Breast epithelium (tissue), 4 donors: ENCODE measurements around the gene KAT5. TPM values are rescaled to one million over a fixed set of nuclear protein-coding genes. Genes with fewer than 3 reads are reported as not detected.
"Not testable (repeated sequence)": the region's sequence is repeated elsewhere in the genome, so short reads cannot be mapped to it uniquely, and the experiment has no call there.

Experiments
- DNase-seq, 2 donors: peaks; one replicate each; pipeline ENCODE4 v3.0.0-alpha.2; 2019; ENCODE audit warnings: low spot score in 2 of 2
- H3K27ac ChIP-seq, 2 donors: fragments of 200-600 bp; sonication (generic) in 1 of 2; one replicate each; pipeline ENCODE4 v1.5.1; 2016 to 2019; ENCODE audit warnings: mild to moderate bottlenecking in 1 of 2
- H3K27me3 ChIP-seq, 2 donors: fragments of 200-600 bp; sonication (generic) in 1 of 2; one replicate each; pipeline versions ENCODE4 v1.5.1 to v1.6.0; 2017 to 2019; ENCODE audit warnings: control low read depth in 1 of 2, mild to moderate bottlenecking in 1 of 2
- H3K36me3 ChIP-seq: fragments of 200-600 bp; one replicate; pipeline ENCODE4 v1.5.1; 2019
- H3K4me1 ChIP-seq, 2 donors: fragments of 200-600 bp; sonication (generic); one replicate each; pipeline ENCODE4 v1.5.1; 2016 to 2019; ENCODE audit warnings: control low read depth in 1 of 2
- H3K4me3 ChIP-seq, 3 donors: fragments of 200-600 bp; sonication (generic); 1 replicate in 2 of 3; 2 replicates in 1 of 3; pipeline ENCODE4 v1.5.1; 2016 to 2019; ENCODE audit warnings: mild to moderate bottlenecking in 3 of 3, moderate library complexity in 2 of 3
- H3K9me3 ChIP-seq, 2 donors: fragments of 200-600 bp; sonication (generic) in 1 of 2; one replicate each; pipeline ENCODE4 v1.5.1; 2016 to 2019; ENCODE audit warnings: control low read depth in 1 of 2
- POLR2A ChIP-seq: fragments of 450-650 bp; IDR thresholded peaks from one replicate; pipeline ENCODE4 v1.6.1; 2016; ENCODE audit warnings: antibody characterized with exemption, mild to moderate bottlenecking, moderate library complexity
- POLR2AphosphoS5 ChIP-seq, 3 donors: sonication (generic); formaldehyde crosslinking; IDR thresholded peaks; one replicate each; pipeline ENCODE4 v1.6.1; 2017; ENCODE audit warnings: antibody characterized with exemption in 3 of 3
- intact Hi-C: fragments of 100-400 bp; cut with DNase I; formaldehyde crosslinking; loops from one replicate; pipeline ENCODE4 v1.15.1; 2023; ENCODE audit warnings: low total_unique reads
- total RNA-seq, 3 donors: library from RNA; depleted of rRNA; stranded (reverse); fragments of >200 nt; gene quantifications; one replicate each; pipeline ENCODE4 v1.1.0, GENCODE V29; 2016
- TF ChIP-seq, protein P1 (sequence below), 3 donors: fragments of 450-650 bp; IDR thresholded peaks; one replicate each; pipeline ENCODE4 v1.5.1; 2016 to 2017; ENCODE audit warnings: antibody characterized with exemption in 3 of 3, mild to moderate bottlenecking in 3 of 3, moderate library complexity in 3 of 3

KAT5 gene
- total RNA-seq, 3 donors from 2014 or later, result 50.1 to 66.7 (median 61.3) TPM

DNA sequence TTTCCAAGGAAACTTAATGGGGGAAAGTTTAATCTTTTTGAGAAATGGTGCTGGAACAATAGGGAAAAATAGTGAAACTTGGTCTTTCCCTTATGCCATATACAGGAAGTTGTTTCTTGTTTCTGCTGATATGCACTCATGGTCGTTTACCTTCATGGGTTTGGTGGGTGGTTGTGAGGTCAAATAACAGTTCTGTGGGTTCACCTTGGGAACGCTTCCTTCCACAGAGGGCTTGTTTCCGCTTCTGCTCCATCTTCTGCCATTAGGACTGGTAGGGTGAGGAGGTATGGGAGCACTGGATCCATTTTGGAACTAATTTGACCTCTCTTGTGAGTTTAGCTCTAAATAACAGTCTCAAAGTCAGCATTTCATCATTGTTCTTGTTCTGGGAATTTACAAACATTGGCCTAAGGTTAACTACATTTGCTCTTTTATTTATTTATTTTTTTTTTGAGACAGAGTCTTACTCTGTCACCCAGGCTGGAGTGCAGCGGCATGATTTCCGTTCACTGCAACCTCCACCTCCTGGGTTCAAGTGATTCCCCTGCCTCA lies 31.8 kb upstream of the KAT5 start:
- Histone ChIP-seq H3K4me3 (no peak overlapping the region), H3K9me3 (no peaks in the 10 kb centered on the region)

DNA sequence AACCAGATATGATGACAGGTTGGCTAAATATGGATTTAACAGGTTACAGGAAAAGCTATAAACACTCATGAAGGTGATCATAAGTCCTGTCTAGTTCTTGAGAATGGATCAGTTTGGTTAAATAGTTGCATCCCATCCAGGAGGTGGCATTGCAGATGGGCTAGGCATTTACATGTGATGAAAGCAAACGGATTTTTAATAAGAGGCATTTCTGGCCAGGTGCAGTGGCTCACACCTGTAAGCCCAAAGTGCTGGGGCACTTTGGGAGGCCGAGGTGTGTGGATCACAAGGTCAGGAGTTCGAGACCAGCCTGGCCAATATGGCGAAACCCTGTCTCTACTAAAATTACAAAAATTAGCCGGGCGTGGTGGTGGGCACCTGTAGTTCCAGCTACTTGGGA lies 28.6 kb upstream of the KAT5 start:
- H3K4me3 ChIP-seq, H3K4me1 ChIP-seq, H3K9me3 ChIP-seq, intact Hi-C loops, H3K27ac ChIP-seq, DNase-seq, H3K27me3 ChIP-seq, H3K36me3 ChIP-seq: not testable (repeated sequence)

More for the DNA sequence above, 31.8 kb upstream of the KAT5 start:
- no peak overlapping the region for H3K27ac ChIP-seq
- intact Hi-C loops, result no loop called here
- no peak for DNase-seq
- TF ChIP-seq POLR2AphosphoS5 (IDR thresholded peaks at IDR 0.05) (no peak), POLR2A (no peak)
- TF ChIP-seq, protein P1, sequence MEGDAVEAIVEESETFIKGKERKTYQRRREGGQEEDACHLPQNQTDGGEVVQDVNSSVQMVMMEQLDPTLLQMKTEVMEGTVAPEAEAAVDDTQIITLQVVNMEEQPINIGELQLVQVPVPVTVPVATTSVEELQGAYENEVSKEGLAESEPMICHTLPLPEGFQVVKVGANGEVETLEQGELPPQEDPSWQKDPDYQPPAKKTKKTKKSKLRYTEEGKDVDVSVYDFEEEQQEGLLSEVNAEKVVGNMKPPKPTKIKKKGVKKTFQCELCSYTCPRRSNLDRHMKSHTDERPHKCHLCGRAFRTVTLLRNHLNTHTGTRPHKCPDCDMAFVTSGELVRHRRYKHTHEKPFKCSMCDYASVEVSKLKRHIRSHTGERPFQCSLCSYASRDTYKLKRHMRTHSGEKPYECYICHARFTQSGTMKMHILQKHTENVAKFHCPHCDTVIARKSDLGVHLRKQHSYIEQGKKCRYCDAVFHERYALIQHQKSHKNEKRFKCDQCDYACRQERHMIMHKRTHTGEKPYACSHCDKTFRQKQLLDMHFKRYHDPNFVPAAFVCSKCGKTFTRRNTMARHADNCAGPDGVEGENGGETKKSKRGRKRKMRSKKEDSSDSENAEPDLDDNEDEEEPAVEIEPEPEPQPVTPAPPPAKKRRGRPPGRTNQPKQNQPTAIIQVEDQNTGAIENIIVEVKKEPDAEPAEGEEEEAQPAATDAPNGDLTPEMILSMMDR (IDR thresholded peaks at IDR 0.05), result no peak
- no peaks in the 10 kb centered on the region for H3K27me3 ChIP-seq
- H3K36me3 ChIP-seq, result no peaks in the 10 kb centered on the region
- no peaks in the 10 kb centered on the region for H3K4me1 ChIP-seq

DNA sequence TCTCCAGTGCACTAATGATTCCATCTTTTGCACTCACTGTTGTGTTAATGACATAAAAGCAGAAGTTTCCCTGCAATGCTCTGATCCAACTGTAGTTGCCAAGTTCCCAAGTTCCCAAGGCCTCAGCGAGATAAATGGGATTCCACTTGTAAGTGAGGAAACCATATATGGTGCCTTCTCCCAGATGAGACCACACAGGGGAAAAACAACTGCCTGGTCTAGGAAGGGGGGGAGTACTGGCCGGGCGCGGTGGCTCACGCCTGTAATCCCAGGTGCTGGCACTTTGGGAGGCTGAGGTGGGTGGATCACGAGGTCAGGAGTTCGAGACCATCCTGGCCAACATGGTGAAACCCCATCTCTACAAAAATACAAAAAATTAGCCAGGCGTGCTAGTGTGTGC lies 26.1 kb upstream of the KAT5 start:
- H3K4me3 ChIP-seq, result no peak overlapping the region
- no peaks in the 10 kb centered on the region for H3K36me3 ChIP-seq
- H3K27me3 ChIP-seq, result no peaks in the 10 kb centered on the region
- no peaks in the 10 kb centered on the region for H3K4me1 ChIP-seq
- H3K27ac ChIP-seq, result no peak overlapping the region
- TF ChIP-seq POLR2AphosphoS5 (IDR thresholded peaks at IDR 0.05) (no peak), POLR2A (no peak)
- TF ChIP-seq, protein P1 (IDR thresholded peaks at IDR 0.05), result no peak
- H3K9me3 ChIP-seq, result no peaks in the 10 kb centered on the region
- intact Hi-C loops, result no loop called here
- DNase-seq, result no peak

DNA sequence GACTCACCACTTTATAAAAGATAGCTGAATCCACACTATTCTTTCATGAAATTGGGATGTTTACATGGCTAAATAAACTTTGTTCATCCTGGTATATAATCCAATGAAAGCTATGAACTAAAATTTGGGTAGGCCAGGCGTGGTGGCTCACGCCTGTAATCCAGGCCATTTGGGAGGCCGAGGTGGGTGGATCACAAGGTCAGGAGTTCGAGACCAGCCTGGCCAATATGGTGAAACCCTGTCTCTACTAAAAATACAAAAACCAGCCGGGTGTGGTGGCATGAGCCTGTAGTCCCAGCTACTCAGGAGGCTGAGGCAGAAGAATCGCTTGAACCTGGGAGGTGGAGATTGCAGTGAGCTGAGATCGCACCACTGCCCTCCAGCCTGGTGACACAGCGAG lies 20.2 kb upstream of the KAT5 start:
- H3K27me3 ChIP-seq, H3K9me3 ChIP-seq, H3K4me1 ChIP-seq, H3K4me3 ChIP-seq, DNase-seq, H3K36me3 ChIP-seq, intact Hi-C loops: not testable (repeated sequence)
- H3K27ac ChIP-seq, result peak overlapping the region in 1 of 2 donors; percentile 70

DNA sequence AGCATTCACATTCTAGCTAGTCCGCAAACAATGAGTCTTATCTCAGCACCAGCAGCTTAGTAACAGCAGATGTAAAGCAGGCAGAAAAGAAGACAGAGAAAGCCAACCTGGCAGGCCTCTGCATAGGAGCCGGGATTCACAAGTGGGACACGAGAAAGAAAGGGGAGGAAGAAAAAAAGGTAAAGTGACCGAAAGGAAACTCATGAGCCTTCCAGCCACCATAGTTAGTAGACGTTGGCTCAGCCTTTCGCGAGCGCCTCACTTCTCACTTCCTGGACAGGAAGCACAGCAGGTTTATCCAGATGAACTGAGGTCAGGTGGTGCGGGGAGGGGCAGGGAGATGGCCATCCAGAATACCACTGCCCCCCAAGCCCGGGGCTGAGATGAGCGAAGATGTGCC lies 19.7 kb upstream of the KAT5 start:
- H3K36me3 ChIP-seq, result no peaks in the 10 kb centered on the region
- H3K27me3 ChIP-seq, result no peaks in the 10 kb centered on the region
- no peak for TF ChIP-seq POLR2A
- TF ChIP-seq, protein P1 (IDR thresholded peaks at IDR 0.05), result no peak
- peak in 1 of 3 donors; percentile 52 for TF ChIP-seq POLR2AphosphoS5 (IDR thresholded peaks at IDR 0.05)
- peak; percentile 40 to 62 for DNase-seq
- intact Hi-C loops, result no loop called here
- H3K27ac ChIP-seq, result peak overlapping the region; percentile 66 to 70
- H3K4me1 ChIP-seq, result no peaks in the 10 kb centered on the region
- no peaks in the 10 kb centered on the region for H3K9me3 ChIP-seq
- no peak overlapping the region for H3K4me3 ChIP-seq

DNA sequence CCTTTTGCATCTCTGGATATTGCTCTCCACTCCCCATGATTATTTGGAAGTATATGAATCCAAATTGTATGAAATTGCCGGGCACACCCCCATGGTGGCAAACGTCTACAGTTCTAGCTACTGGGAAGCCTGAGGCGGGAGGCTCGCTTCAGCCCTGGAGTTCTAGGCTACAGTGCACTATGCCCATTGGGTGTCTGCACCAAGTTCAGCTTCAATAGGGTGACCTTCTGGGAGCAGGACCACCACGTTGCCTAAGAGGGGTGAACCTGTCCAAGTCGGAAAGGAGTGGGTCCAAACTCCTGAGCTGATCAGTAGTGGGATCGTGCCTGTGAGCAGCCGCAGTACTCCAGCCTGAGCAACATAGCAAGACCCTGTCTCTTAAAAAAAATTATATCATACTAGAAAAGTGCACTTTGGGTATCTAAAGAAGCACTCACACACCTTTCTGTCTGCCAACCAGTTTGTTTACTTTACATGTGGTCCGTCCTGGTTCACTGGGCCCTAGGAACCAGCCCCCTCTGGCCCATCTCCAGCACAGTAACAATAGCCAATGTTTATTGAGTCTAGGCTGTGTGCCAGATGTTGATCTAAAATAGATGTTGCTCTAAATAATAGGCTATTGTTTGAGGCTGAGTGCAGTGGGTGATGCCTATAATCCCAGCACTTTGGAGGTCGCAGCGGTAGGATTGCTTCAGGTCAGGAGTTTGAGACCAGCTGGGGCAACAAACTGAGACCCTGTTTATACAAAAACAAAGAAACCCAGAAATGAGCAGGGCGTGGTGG lies 16.4 kb upstream of the KAT5 start:
- Histone ChIP-seq H3K4me1 (no peaks in the 10 kb centered on the region), H3K9me3 (no peaks in the 10 kb centered on the region), H3K36me3 (no peaks in the 10 kb centered on the region), H3K27me3 (no peaks in the 10 kb centered on the region), H3K27ac (peak overlapping the region; percentile 22 to 65), H3K4me3 (no peak overlapping the region)
- intact Hi-C loops, result no loop called here
- TF ChIP-seq, protein P1 (IDR thresholded peaks at IDR 0.05), result no peak
- TF ChIP-seq POLR2AphosphoS5 (IDR thresholded peaks at IDR 0.05) (peak in 1 of 3 donors; percentile 32), POLR2A (no peak)
- DNase-seq, result peak; percentile 67 to 76
